IPS-NIHi7 (cell line): ENCODE data around the gene C11orf24.
"Not testable (repeated sequence)": the region's sequence is repeated elsewhere in the genome, so short reads cannot be mapped to it uniquely, and the experiment has no call there.

Source experiments
- DNase-seq: peaks from one replicate; pipeline ENCODE4 v3.0.0; 2012; ENCODE audit warnings: mixed read lengths; ENCODE audit errors: extremely low spot score

C11orf24 gene

DNA sequence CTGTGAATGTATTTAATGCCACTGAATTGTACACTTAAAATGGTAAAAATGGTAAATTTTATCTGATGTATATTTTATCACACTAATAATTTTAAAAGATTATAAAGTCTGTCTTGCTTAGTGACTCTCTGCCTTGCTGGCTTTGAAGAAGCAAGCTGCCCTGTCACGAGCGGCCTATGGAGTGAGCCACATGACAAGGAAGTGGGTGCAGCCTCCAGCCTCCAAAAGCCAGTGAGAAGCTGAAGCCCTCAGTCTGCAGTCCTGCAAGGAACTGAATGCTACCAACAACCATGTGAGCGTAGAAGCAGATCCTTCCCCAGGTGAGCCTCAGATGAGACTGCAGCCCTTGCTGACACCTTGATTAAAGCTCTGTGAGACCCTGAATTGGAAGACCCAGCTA, 20.0 kb downstream of the C11orf24 start:
- no peak for DNase-seq

DNA sequence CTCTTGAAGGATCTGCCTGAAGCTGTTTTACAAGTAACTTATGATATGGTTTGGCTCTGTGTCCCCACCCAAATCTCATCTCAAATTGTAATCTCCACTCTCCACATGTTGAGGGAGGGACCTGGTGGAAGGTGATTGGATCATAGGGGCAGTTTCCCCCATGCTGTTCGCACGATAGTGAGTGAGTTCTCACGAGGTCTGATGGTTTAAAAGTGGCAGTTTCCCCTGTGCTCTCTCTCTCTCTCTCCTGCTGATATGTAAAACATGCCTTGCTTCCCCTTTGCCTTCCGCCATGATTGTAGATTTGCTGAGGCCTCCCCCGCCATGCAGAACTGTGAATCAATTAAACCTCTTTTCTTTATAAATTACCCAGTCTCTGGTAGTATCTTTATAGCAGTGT, 26.9 kb downstream of the C11orf24 start:
- not testable (repeated sequence) for DNase-seq

DNA sequence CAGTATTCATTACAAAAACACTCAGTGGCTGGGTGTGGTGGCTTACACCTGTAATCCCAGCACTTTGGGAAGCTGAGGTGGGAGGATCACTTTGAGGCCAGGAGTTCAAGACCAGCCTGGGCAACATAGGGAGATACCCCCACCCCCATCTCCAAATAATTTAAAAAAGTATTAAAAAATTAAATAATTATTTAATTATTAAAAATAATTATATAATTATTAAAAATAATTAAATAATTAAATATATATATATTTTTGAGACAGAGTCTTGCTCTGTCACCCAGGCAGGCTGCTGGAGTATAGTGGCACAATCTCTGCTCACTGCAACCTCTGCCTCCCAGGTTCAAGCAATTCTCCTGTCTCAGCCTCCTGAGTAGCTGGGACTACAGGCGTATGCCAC, 27.9 kb downstream of the C11orf24 start:
- DNase-seq: not testable (repeated sequence)

DNA sequence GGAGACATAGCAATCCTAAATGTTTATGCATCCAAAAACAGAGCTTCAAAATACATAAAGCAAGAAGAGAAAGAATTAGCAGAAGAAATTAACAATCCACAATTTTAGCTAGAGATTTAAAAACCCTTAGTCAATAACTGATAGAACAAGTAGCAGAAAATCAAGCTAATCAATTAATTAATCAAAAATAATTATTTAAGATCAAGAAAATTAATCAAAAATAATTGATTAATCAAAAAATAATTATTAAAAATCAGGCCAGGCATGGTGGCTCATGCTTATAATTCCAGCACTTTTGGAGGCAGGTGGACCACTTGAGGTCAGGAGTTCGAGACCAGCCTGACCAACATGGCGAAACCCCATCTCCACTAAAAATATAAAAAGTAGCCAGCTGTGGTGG, 29.2 kb downstream of the C11orf24 start:
- DNase-seq: no peak

DNA sequence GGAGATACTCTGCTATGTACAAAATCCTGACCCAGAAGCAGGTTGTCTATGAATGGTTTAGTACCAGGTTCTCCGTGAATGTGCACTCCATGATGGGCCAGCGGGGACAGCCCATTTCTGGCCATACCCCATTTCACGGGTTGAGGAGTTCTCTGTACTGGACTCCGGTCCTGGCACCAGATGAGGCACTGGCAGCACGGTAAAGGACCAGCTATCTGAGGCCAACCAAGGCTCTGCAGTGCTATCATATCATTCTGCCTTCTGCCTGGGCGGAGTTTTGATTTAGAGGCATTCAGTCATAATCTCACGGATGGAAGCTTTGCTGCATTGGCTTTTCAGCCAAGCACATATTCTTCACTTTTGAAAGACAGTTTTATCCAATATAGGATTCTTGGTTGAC, 40.2 kb downstream of the C11orf24 start:
- DNase-seq: no peak

DNA sequence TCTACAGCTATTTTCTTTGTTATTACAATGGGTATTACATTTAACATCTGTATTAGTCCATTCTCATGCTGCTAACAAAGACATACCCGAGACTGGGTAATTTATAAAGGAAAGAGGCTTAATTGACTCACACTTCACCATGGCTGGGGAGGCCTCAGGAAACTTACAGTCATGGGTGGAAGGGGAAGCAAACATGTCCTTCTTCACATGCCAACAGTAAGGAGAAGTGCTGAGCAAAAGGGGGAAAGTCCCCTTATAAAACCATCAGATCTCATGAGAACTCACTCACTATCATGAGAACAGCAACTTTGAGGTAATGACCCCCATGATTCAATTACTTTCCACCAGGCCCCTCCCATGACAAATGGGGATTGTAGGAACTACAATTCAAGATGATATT, 42.2 kb downstream of the C11orf24 start:
- DNase-seq: no peak

DNA sequence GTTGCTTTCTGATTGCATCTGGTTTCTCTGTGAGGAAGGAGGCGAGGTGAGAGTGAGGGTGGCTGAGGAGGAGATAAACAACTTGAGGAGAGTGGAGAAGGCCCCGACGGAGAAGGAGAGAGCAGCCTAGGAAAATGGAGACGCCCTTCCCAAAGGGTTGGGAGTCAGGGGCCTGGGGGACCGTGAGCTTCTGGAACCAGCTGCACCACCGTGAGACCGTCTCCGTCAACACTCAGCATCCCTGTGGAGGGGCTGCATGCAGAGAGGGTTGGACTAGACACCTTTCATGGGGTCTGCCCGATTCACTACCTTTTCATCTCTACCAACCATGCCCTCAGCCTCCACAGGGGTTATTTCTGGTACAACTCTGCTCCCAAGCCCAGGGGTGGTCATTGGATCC, 45.4 kb downstream of the C11orf24 start:
- no peak for DNase-seq

DNA sequence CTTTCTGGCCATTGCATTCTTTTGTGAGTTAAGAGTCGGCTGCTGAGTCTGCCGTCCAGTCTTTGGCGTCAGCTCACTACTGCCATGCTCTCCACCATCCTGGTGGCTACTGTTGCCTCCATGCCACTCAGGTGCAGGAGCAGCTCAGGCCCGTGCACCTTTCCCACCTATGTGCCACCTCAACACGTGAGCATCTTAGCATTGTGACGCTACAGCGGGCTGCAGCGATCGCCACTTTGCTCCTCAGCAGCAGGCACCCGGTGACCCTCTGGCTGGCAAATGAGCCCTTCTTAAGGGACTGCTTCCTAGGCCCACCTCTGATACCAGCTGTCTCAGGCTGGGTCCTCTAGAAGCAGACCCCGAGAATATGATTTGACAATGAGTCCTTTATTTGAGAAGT, 47.2 kb downstream of the C11orf24 start:
- no peak for DNase-seq

DNA sequence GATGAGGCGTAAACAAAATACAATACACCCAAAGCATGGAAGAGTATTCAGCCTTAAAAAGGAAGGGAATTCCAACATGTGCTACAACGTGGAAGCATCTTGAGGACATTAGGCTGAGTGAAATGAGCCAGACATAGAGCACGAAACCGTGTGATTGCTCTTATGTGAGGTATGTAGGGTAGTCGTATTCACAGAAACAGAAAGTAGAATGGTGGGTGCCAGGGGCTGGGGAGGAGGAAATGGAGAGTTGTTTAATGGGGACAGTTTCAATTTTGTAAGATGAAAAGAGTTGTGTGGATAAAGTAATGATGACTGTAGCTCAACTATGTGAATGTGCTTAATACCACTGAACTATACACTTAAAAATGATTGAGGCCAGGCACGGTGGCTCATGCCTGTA, 48.5 kb downstream of the C11orf24 start:
- no peak for DNase-seq

DNA sequence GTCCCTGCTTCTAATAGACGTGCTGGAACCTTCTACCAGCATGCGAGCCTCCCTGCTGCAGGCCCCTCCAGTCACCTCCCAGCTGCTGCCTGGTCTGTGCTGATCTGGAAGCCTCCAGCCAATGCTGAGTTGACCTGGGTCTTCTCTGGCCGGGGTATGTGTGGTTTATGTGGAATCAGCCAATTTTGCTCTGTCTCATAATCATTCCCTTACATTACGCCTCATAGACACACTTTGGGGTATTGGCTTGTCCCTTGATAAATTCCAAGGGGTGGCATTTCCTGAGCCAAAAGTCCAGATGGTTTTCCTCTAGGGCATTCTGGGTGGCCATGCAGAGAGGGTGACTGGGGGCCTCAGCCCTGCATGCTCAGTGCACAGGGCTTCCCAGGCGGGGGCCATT, 50.4 kb downstream of the C11orf24 start:
- no peak for DNase-seq

DNA sequence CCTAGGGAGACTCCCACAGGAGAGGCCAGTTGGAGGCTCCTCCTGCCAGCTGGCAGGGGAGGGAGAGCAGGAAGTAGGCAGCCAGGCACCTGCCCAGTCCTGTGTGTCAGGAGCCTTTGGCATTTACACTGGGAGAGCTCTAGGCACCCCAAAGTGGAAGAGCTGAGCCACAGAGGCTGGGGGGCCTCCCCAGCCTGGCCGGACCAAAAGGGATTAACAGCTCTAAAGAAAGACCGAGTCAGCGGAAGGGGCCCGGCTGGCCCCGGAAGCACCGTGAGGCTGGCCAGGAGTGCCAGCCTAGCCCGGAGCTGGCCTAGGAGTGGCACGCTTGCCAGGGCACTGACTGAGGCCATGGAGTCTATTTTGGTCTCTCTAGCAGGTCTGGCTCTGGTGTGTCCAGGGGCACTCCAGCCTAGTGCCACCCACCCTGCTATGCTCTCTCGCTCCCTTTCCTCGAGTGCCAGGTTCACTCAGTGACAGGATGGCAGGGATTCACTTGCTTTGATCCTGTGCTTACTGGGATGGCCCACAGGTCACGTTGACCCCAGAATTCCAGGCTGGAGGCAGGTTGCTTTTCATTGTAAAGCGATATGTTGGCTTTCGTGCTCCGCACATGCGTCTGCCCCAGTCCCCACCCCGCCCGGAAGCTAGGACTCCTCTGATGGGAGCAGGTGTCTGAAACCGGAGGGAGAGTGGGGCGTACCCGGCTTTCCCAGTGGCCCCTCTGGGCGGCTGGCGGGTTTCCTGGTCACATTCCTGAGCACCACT, 55.4 kb downstream of the C11orf24 start:
- DNase-seq: no peak

DNA sequence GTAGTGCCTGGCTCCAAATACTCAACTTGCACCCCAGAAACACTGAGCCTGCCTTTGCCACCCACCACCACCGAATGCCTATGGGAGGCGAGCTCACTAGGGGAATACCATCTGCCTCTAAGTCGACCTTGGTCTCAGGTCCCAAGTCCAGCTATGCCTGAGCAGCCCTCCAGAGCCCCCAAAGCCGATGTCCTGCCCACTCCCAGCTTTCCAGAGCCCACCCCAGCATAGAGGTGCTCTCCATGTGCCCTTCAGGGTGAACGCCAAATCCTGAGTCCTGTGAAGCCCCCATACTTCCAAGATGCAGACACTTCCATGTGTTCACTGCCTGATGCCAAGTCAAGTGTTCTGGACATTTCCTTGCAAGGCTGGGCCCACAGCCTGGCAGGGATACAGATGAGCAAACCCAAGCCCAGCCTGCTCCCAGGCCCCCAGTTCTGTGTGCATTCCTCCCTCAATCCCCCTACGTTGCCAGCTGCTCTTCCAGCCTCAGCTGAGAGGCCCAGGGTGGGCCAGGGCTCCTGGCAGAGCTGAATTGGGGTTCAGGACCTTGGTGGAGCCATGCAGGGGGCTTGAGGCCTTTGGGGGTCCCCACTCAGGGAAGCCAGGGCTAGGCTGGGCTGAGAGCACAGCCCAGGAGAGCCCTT, 56.1 kb downstream of the C11orf24 start:
- no peak for DNase-seq

DNA sequence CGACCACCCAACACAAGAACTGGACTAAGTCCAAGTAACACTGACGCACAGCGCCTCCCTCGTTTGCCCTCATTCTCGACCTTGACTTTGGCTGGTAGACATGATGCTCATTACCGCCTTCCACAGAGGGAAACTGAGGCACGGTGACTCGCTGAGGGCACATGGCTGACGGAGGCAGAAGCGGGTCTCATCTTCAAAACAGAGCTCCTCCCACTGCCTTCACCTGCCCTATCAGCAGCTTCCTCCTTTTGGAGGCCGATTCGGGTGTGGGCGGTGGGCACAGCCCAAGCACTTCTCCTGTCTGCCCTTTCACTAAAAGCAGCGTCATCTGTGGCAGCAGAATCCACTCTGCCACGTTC, 56.7 kb downstream of the C11orf24 start:
- no peak for DNase-seq

DNA sequence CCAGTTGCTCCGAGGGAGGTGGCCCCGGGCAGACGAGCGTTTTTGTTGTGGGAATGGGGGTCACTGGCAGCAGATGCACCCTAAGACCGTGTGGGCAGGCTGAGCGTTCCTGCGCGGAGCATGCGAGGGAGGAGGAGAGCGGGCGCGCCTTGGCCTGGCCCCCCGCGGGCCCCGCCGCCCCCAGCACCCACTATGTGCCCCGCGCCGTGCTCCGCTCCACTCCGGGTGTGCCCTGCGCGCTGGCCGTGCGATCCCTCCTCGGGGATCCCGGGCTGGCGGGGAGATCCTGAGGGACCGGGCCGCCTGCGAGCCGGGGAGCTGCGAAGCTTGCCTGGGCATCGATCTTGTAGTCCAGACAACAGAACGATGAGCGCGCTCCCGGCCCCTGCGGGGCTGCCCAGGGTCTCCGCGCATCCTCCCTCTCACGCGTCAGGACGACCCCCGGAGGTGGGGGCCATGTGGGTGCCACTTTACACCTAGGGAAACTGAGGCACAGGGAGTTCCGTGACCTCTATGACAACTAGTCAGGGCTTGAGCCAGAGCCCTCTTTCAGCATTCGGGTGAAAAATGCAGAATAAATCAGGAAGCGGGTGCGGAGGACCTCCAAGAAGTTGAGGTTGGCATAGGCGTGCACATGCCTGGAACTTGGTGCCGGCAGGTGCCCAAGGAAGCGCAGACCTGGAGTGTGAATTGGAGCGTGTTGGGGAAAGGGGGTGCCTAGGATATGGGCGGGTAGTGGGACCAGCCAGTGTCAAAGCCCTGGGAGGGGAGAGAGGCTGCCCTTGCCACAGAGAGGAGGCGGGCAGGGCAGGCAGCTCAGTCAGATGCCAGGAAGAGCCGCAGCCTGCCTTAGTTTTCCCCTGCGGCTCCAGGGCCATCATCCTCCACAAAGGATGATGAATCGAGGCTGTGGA, 57.3 kb downstream of the C11orf24 start:
- DNase-seq: no peak

DNA sequence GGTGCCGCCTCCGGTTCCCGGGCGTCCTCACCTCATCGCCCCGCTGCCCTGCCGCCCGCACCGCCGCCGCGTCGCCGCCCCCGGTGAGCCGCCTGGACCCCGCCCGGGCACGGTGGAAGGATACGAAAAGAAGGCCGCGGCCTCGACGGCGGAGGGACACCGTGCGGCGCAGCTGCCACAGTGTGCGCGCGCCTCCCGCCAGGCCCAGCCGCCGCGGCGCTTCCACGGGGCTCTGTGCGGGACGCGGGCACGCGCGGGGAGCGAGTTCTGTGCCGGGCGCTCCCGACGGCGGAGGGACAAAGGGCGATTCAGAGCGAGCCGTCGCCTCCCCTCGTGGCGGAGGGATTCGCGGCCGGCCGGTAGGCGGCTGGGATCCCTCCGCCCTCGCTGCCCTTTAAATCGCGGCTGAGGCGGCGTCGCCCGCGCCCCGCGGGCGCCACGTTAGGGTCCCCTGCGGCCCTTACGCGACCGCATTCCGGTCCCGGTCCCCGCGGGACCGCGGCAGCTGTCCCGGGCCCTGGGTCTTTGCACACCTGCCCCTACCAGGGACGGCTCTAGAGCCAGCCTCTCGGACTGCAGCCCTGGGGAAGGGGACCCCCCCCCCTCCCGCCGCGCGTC, 58.1 kb downstream of the C11orf24 start:
- DNase-seq: peak; percentile 85

DNA sequence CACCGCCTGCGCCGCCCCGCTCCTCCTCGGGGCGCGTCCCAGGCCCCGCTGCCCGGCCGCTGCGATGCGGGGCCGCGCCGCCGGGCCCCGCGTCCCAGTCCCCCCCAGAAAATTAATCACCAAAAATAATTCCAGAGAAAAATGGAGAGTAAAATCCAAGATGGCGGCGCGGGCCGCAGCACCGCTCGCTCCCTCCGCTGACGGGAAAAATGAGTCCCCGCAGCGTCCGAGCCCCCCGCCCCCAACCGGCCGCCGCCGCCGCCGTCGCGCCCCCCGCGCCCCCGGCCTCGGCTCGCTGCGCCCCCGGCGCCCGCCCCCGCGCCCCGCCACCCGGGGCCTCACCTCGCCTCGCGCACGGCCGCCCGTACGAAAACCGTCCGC, 58.6 kb downstream of the C11orf24 start, which contains the start of gene KMT5B:
Gene KMT5B (minus strand): TSS at position 162 of the 381 bp plus-strand sequence. CDS start 23,220 bp downstream, outside the sequence.
- DNase-seq: peak; percentile 53

DNA sequence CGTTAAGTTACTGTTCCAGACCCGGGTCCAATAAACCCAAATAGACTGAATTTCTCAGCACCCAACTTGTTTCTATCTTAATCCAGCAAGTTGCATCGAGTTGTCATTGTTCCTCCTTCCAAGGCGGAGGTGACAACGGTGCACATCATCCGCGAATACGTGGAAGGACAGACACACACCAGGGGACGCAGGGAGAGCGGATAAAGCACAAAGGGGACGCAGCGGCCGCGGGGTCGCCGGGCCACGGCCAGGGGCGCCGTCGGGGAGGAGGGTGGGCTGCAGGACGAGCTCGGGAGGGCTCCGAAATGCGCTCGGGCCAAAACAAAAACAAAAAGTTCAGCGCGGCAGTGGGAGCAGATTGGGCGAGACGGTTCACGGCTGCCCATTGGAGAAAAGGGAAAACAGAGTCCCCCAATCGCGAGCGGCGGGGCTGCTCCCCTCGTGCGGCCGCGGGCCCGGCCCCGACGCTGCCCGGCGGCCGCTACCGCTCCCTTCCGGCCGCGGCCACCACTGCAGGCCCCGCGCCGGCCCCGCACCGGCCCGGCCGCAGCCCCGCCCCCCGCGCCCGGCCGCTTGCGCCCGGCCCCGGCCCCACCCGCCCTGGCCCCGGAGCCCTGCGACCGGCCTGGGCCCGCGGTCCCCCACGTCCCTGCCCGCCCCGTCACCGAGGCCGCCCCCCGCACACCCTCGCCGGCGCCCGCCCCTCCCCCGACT, 59.2 kb downstream of the C11orf24 start:
- peak; percentile 82 for DNase-seq

DNA sequence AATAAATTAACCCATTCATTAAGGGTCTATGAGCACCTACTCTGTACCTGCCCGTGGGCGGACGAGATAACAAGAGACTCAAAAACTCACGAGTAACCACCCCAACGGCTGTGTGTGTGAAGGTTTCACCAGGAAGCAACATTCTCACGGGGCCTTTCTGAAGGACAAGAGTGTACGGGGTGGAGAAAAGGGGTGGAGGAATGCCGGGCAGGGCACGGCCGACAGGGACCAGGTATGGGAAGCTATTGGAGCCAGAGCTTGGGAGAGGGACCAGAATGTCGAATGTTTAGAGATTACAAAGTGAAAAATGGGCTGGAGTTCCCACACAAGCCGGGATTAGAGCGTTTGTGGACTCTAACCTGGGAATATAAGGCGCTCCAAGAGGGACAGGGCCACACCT, 60.2 kb downstream of the C11orf24 start:
- DNase-seq: no peak
